Osteoblast (primary cell): ENCODE measurements around the gene MMS19. TPM values are rescaled to one million over a fixed set of nuclear protein-coding genes. Genes with fewer than 3 reads are reported as not detected.
A peak's percentile ranks its signal among the peaks of the same experiment; 100 is the strongest.

Experiments used
- DNase-seq: peaks from one replicate; pipeline ENCODE4 v3.0.0; 2011; ENCODE audit warnings: low spot score, mixed read lengths; ENCODE audit not compliant: insufficient read length; ENCODE audit errors: missing footprints
- H2AFZ ChIP-seq: 2 replicates; pipeline ENCODE4 v1.6.0; 2011; ENCODE audit warnings: mild to moderate bottlenecking, low read length
- H3K27ac ChIP-seq: 2 replicates; pipeline ENCODE4 v1.5.1; 2011; ENCODE audit warnings: mild to moderate bottlenecking, low read depth, low read length, moderate library complexity
- H3K27me3 ChIP-seq: 2 replicates; pipeline ENCODE4 v1.6.0; 2012; ENCODE audit warnings: mild to moderate bottlenecking, control low read depth, inconsistent platforms, low read length, moderate library complexity; ENCODE audit not compliant: insufficient read depth
- H3K36me3 ChIP-seq: 2 replicates; pipeline ENCODE4 v1.5.1; 2011; ENCODE audit warnings: mild to moderate bottlenecking, low read length, control low read depth, moderate library complexity; ENCODE audit not compliant: insufficient read depth
- H3K4me1 ChIP-seq: 2 replicates; pipeline ENCODE4 v1.5.1; 2011; ENCODE audit warnings: mild to moderate bottlenecking, low read length, control low read depth, moderate library complexity; ENCODE audit not compliant: insufficient read depth
- H3K4me2 ChIP-seq: 2 replicates; pipeline ENCODE4 v1.6.0; 2011; ENCODE audit warnings: mild to moderate bottlenecking, low read length; ENCODE audit not compliant: insufficient read depth
- H3K4me3 ChIP-seq: fragments of 200-600 bp; sonication (generic); 3 replicates; pipeline ENCODE4 v1.5.1; 2012; ENCODE audit warnings: mild to moderate bottlenecking, low read length, inconsistent platforms; ENCODE audit not compliant: insufficient read depth
- H3K79me2 ChIP-seq: 2 replicates; pipeline ENCODE4 v1.6.0; 2012; ENCODE audit warnings: mild to moderate bottlenecking, low read length, control low read depth, inconsistent platforms; ENCODE audit not compliant: insufficient read depth
- H3K9me3 ChIP-seq: 2 replicates; pipeline ENCODE4 v1.5.1; 2011; ENCODE audit warnings: low read depth, low read length, control low read depth
- H4K20me1 ChIP-seq: 2 replicates; pipeline ENCODE4 v1.6.0; 2012; ENCODE audit warnings: mild to moderate bottlenecking, low read length, control low read depth; ENCODE audit not compliant: insufficient read depth
- total RNA-seq: library from RNA; depleted of rRNA; stranded (reverse); fragments of >200 nt; gene quantifications from 2 replicates; pipeline ENCODE4 v1.2.3, GENCODE V29; 2012
- TF ChIP-seq, protein P1 (sequence below): IDR thresholded peaks from 2 replicates; pipeline ENCODE4 v1.5.1; 2011; ENCODE audit warnings: mild to moderate bottlenecking, low read depth, low read length, moderate library complexity; ENCODE audit errors: extremely low read depth

MMS19 gene
- total RNA-seq, 1 donor = 63.0 TPM

DNA sequence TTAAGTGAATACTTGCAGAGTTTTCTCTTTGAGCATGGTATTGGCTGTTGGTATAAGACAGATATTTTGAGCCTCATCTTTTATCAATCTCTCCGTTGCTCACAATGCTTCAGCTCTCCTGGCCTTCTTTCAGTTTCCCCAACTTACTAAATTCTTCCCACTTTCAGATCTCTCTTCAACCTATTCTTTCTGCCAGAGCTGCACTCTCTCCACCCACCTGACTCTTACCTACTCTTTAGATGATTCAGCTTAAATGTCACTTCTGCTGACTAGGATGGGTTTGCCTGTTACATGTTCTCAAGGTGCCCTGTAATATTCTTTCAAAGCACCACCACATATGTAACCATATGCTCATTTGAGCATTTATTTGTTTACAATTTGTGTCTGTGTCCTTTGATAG is 54.0 kb downstream of the MMS19 start:
- DNase-seq = peak; percentile 59
- H3K4me1 ChIP-seq = peaks cover 23% of the 10 kb centered on the region
- H3K27ac ChIP-seq = no peak overlapping the region
- H3K4me2 ChIP-seq = no peak overlapping the region
- TF ChIP-seq, protein P1, sequence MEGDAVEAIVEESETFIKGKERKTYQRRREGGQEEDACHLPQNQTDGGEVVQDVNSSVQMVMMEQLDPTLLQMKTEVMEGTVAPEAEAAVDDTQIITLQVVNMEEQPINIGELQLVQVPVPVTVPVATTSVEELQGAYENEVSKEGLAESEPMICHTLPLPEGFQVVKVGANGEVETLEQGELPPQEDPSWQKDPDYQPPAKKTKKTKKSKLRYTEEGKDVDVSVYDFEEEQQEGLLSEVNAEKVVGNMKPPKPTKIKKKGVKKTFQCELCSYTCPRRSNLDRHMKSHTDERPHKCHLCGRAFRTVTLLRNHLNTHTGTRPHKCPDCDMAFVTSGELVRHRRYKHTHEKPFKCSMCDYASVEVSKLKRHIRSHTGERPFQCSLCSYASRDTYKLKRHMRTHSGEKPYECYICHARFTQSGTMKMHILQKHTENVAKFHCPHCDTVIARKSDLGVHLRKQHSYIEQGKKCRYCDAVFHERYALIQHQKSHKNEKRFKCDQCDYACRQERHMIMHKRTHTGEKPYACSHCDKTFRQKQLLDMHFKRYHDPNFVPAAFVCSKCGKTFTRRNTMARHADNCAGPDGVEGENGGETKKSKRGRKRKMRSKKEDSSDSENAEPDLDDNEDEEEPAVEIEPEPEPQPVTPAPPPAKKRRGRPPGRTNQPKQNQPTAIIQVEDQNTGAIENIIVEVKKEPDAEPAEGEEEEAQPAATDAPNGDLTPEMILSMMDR = no peak
- H3K9me3 ChIP-seq = no peaks in the 10 kb centered on the region
- peaks cover 57% of the 10 kb centered on the region for H3K79me2 ChIP-seq
- H3K27me3 ChIP-seq = no peaks in the 10 kb centered on the region
- peaks cover 22% of the 10 kb centered on the region for H3K36me3 ChIP-seq
- no peak overlapping the region for H2AFZ ChIP-seq
- H4K20me1 ChIP-seq = peaks cover 14% of the 10 kb centered on the region
- H3K4me3 ChIP-seq = no peak overlapping the region

DNA sequence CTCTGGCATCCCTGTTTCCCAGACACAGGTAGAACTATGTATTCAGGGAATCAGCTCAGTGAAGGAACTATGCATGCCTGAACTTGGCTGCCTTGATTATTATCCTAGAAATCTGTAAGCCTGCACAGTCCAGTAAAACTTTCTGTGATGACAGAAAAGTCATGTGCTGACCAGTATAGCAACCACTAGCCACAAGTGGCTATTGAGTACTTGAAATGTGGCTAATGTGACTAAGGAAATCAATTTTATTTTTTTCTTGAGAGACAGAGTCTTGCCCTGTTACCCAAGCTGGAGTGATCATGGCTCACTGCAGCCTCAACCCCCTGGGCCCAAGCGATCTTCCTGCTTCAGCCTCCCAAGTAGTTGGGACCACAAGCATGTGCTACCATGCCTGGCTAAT is 55.9 kb downstream of the MMS19 start:
- H3K4me3 ChIP-seq = no peak overlapping the region
- DNase-seq = no peak
- peaks cover 38% of the 10 kb centered on the region for H3K79me2 ChIP-seq
- H4K20me1 ChIP-seq = peaks cover 2% of the 10 kb centered on the region
- peaks cover 15% of the 10 kb centered on the region for H3K4me1 ChIP-seq
- H3K27me3 ChIP-seq = no peaks in the 10 kb centered on the region
- H3K27ac ChIP-seq = no peak overlapping the region
- no peak overlapping the region for H2AFZ ChIP-seq
- TF ChIP-seq, protein P1 = no peak
- no peak overlapping the region for H3K4me2 ChIP-seq
- peaks cover 39% of the 10 kb centered on the region for H3K36me3 ChIP-seq
- no peaks in the 10 kb centered on the region for H3K9me3 ChIP-seq

DNA sequence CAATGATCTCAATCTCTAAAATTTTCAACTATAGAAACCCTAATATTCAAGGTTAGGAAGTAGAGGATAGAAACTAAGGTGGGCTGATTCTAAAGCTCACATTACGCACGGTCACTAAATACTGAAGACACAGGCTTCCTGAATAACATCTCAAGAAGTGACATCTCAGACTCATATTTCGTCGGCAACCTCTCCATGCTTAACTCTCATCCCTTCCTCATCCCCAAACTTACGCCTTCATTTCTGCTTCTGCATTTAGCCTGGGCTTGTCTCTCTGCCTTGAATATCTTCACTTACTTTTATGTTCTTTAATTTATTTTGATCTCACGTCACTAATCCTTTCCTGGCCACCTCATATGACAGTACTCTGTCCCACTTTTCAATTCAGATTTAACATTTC is 63.0 kb downstream of the MMS19 start:
- Histone ChIP-seq H3K4me3 (no peak overlapping the region), H3K9me3 (no peaks in the 10 kb centered on the region), H3K36me3 (peaks cover 74% of the 10 kb centered on the region), H3K79me2 (peaks cover 16% of the 10 kb centered on the region), H3K27me3 (no peaks in the 10 kb centered on the region), H4K20me1 (no peaks in the 10 kb centered on the region), H3K4me1 (no peaks in the 10 kb centered on the region), H3K4me2 (no peak overlapping the region), H2AFZ (no peak overlapping the region), H3K27ac (no peak overlapping the region)
- no peak for DNase-seq
- TF ChIP-seq, protein P1 = no peak

DNA sequence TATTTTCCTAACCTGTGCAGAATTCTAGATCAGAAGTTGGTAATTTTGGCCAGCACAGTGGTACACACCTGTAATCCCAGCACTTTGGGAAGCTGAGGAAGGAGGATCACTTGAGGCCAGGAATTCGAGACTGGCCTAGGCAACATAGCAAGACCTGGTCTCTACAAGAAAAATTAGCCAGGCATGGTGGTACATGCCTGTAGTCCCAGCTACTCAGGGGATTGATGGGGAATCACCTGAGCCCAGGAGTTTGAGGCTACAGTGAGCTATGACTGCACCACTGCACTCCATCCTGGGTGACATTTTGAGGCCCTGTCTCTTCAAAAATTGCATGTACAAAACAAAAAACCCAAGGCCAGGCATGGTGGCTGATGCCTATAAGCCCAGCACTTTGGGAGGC is 63.7 kb downstream of the MMS19 start:
- no peak overlapping the region for H3K4me3 ChIP-seq
- H3K4me1 ChIP-seq = no peaks in the 10 kb centered on the region
- peaks cover 23% of the 10 kb centered on the region for H3K79me2 ChIP-seq
- no peak overlapping the region for H3K27ac ChIP-seq
- TF ChIP-seq, protein P1 = no peak
- no peak for DNase-seq
- H3K27me3 ChIP-seq = no peaks in the 10 kb centered on the region
- no peaks in the 10 kb centered on the region for H4K20me1 ChIP-seq
- no peak overlapping the region for H2AFZ ChIP-seq
- H3K9me3 ChIP-seq = no peaks in the 10 kb centered on the region
- H3K36me3 ChIP-seq = peaks cover 80% of the 10 kb centered on the region
- no peak overlapping the region for H3K4me2 ChIP-seq
